Measurements from ENCODE around the gene OXA1L. TPM values are rescaled to one million over a fixed set of nuclear protein-coding genes. Genes with fewer than 3 reads are reported as not detected.

Gene OXA1L
- total RNA-seq (2014; rRNA removed; shearing (Covaris generic)) (89.9 and 91.7 TPM in 2 replicates), polyA plus RNA-seq (2016; fragmentation: Nextera tagmentation; extraction: Ambion mirVana) (57.6 and 61.7 TPM in 2 replicates)
- long read RNA-seq, transcript OXA1L-201 (10 exons, 1,719 nt): major isoform, 63 of 72 reads
- long read RNA-seq, partial matches to known transcripts: 4 of 72 reads
- long read RNA-seq, other reads (novel, unspliced or antisense): 5 of 72 reads

DNA sequence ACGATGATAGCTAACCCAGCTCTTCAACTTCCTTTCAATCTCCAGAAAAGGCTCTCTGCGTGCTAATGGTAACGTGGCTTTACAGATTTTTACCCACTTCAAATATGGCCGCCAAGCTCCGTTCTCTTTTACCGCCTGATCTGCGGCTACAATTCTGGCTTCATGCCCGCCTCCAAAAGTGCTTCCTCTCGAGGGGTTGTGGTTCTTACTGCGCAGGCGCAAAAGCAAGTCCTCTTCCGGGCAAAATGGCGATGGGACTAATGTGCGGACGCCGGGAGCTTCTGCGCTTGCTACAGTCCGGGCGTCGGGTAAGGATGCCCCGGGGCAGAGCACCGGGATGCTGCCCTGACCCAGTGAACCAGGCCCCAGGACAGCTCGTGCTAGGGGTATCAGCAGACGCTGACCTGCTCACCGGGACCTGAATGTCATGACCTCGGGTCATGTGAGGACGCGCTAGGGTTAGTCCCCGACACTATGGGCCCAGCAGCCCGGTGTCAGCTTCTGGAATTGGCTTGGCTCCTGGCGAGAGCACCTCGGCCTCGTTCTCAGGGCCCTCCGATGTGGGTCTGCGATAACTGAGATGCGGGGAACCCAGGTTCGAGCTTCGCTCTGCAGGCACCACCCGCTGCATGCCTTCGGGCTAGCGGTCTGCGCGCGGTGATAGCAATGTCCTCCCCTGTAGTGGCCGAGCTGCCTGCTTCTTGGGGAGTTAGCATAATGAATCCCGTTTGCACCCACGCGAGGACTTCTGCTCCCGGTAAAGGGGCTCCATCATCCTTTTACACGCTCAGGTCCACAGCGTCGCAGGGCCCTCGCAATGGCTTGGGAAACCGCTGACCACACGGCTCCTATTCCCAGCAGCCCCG, at the start of gene OXA1L:
OXA1L (plus strand) TSS at position 232 of the 866 bp plus-strand sequence; CDS start at position 246, 14 bp downstream.
- Histone ChIP-seq H4K20me1 (replicated peaks; ENCODE audit: insufficient read depth) (no peaks in the 10 kb centered on the region), H3K4me3 (peak within 1 kb of the TSS; percentile 69), H3K27me3 (ENCODE audit: insufficient read depth) (no peaks in the 10 kb centered on the region), H3K4me2 (peak within 1 kb of the TSS; percentile 79), H3K9me2 (ENCODE audit: insufficient read depth) (no peaks in the 10 kb centered on the region), H2AFZ (peak within 1 kb of the TSS; percentile 33), H3K4me1 (ENCODE audit: insufficient read depth) (peaks cover 11% of the 10 kb centered on the region), H3K36me3 (ENCODE audit: insufficient read depth) (peaks cover 31% of the 10 kb centered on the region), H3K79me2 (replicated peaks; ENCODE audit: insufficient read depth) (peaks cover 25% of the 10 kb centered on the region), H3F3A (replicated peaks; ENCODE audit: low read depth) (no peaks in the 10 kb centered on the region), H3K27ac (ENCODE audit: low read depth) (peak within 1 kb of the TSS; percentile 91)
- ATAC-seq: peak; percentile 91
- TF ChIP-seq, protein P1, sequence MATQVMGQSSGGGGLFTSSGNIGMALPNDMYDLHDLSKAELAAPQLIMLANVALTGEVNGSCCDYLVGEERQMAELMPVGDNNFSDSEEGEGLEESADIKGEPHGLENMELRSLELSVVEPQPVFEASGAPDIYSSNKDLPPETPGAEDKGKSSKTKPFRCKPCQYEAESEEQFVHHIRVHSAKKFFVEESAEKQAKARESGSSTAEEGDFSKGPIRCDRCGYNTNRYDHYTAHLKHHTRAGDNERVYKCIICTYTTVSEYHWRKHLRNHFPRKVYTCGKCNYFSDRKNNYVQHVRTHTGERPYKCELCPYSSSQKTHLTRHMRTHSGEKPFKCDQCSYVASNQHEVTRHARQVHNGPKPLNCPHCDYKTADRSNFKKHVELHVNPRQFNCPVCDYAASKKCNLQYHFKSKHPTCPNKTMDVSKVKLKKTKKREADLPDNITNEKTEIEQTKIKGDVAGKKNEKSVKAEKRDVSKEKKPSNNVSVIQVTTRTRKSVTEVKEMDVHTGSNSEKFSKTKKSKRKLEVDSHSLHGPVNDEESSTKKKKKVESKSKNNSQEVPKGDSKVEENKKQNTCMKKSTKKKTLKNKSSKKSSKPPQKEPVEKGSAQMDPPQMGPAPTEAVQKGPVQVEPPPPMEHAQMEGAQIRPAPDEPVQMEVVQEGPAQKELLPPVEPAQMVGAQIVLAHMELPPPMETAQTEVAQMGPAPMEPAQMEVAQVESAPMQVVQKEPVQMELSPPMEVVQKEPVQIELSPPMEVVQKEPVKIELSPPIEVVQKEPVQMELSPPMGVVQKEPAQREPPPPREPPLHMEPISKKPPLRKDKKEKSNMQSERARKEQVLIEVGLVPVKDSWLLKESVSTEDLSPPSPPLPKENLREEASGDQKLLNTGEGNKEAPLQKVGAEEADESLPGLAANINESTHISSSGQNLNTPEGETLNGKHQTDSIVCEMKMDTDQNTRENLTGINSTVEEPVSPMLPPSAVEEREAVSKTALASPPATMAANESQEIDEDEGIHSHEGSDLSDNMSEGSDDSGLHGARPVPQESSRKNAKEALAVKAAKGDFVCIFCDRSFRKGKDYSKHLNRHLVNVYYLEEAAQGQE (IDR thresholded peaks at IDR 0.05; ENCODE audit: unreplicated experiment): no peak
- TF ChIP-seq POLR2AphosphoS5 (IDR thresholded peaks at IDR 0.05; ENCODE audit: low read depth): peak; percentile 64; the same call in 1 of the 2 replicates
- TF ChIP-seq, protein P2, sequence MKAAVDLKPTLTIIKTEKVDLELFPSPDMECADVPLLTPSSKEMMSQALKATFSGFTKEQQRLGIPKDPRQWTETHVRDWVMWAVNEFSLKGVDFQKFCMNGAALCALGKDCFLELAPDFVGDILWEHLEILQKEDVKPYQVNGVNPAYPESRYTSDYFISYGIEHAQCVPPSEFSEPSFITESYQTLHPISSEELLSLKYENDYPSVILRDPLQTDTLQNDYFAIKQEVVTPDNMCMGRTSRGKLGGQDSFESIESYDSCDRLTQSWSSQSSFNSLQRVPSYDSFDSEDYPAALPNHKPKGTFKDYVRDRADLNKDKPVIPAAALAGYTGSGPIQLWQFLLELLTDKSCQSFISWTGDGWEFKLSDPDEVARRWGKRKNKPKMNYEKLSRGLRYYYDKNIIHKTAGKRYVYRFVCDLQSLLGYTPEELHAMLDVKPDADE (IDR thresholded peaks at IDR 0.05): peak; percentile 77
- TF ChIP-seq, protein P3, sequence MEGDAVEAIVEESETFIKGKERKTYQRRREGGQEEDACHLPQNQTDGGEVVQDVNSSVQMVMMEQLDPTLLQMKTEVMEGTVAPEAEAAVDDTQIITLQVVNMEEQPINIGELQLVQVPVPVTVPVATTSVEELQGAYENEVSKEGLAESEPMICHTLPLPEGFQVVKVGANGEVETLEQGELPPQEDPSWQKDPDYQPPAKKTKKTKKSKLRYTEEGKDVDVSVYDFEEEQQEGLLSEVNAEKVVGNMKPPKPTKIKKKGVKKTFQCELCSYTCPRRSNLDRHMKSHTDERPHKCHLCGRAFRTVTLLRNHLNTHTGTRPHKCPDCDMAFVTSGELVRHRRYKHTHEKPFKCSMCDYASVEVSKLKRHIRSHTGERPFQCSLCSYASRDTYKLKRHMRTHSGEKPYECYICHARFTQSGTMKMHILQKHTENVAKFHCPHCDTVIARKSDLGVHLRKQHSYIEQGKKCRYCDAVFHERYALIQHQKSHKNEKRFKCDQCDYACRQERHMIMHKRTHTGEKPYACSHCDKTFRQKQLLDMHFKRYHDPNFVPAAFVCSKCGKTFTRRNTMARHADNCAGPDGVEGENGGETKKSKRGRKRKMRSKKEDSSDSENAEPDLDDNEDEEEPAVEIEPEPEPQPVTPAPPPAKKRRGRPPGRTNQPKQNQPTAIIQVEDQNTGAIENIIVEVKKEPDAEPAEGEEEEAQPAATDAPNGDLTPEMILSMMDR (conservative IDR thresholded peaks at IDR 0.05; ENCODE audit: low read depth in 2 of 2): no peak
- peak; percentile 98 for DNase-seq (ENCODE audit: low spot score)
- Mint-ChIP-seq H3K9me3 (no peaks in the 10 kb centered on the region), H3K27ac (peak within 1 kb of the TSS; percentile 97), H3K36me3 (ENCODE audit: low read depth) (peaks cover 40% of the 10 kb centered on the region), H3K4me1 (peaks cover 16% of the 10 kb centered on the region), H3K4me3 (peak within 1 kb of the TSS; percentile 88), H3K27me3 (ENCODE audit: insufficient read depth, low read depth, poor library complexity) (peaks cover 15% of the 10 kb centered on the region)

DNA sequence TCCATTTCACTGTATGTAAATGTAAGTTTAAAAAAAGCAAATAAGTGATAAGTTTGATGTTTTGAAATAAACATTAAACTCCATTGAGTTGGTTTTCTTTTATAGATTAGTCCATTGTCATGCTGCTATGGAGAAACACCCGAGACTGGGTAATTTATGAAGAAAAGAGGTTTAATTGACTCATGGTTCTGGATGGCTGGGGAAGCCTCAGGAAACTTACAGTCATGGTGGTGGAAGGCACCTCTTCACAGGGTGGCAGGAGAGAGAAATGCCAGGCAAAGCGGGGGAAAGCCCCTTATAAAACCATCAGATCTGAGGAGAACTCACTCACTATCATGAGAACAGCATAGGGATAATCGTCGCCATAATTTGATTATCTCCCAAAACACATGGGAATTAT, 48.4 kb upstream of the OXA1L start:
- Histone ChIP-seq H3F3A (replicated peaks; ENCODE audit: low read depth) (no peaks in the 10 kb centered on the region), H3K4me2 (no peak overlapping the region), H3K4me3 (no peak overlapping the region), H3K36me3 (ENCODE audit: insufficient read depth) (no peaks in the 10 kb centered on the region), H3K27me3 (ENCODE audit: insufficient read depth) (no peaks in the 10 kb centered on the region), H3K27ac (ENCODE audit: low read depth) (no peak overlapping the region), H3K9me2 (ENCODE audit: insufficient read depth) (0 out of 2 replicates have a peak, but pooled peaks cover 6% of the 10 kb centered on the region), H3K79me2 (replicated peaks; ENCODE audit: insufficient read depth) (no peaks in the 10 kb centered on the region), H2AFZ (no peak overlapping the region), H3K4me1 (ENCODE audit: insufficient read depth) (peaks cover 5% of the 10 kb centered on the region; the same call in 1 of the 2 replicates), H4K20me1 (replicated peaks; ENCODE audit: insufficient read depth) (no peaks in the 10 kb centered on the region)
- Mint-ChIP-seq H3K4me3 (no peak overlapping the region), H3K27me3 (ENCODE audit: insufficient read depth, low read depth, poor library complexity) (peaks cover 5% of the 10 kb centered on the region), H3K36me3 (ENCODE audit: low read depth) (no peaks in the 10 kb centered on the region), H3K9me3 (peaks cover 4% of the 10 kb centered on the region; the same call in 1 of the 3 replicates), H3K27ac (no peak overlapping the region), H3K4me1 (peaks cover 4% of the 10 kb centered on the region; the same call in 2 of the 3 replicates)
- ATAC-seq: no peak
- no peak for DNase-seq (ENCODE audit: low spot score)
- no peak for TF ChIP-seq JUNB (IDR thresholded peaks at IDR 0.05; ENCODE audit: unreplicated experiment)
- TF ChIP-seq, protein P2 (IDR thresholded peaks at IDR 0.05): no peak
- TF ChIP-seq EZH2 (IDR thresholded peaks at IDR 0.05; ENCODE audit: low read depth, unreplicated experiment): no peak
- no peak for TF ChIP-seq EZH2phosphoT487 (IDR thresholded peaks at IDR 0.05; ENCODE audit: unreplicated experiment)
- TF ChIP-seq, protein P3 (conservative IDR thresholded peaks at IDR 0.05; ENCODE audit: low read depth in 2 of 2): no peak
